D721Med (cell line): Measurements from ENCODE around the gene MAN1A1.

Source experiments
- DNase-seq: peaks from one replicate; pipeline ENCODE4 v3.0.0; 2011; ENCODE audit warnings: low spot score; ENCODE audit not compliant: insufficient read length
- FAIRE-seq: peaks from 2 replicates; lab custom pipeline; 2011; peaks lifted over from hg19 to GRCh38; lab: Jason Lieb, UNC
- CTCF ChIP-seq: IDR thresholded peaks from 2 replicates; pipeline ENCODE4 v1.5.1; 2012; ENCODE audit warnings: mild to moderate bottlenecking, control low read depth; ENCODE audit not compliant: insufficient read depth; ENCODE audit errors: missing control alignments

MAN1A1 gene

GRCh38 chr6:119319694-119320093, 29.9 kb downstream of the MAN1A1 start:
- TF ChIP-seq CTCF, result no peak
- FAIRE-seq (no peak), DNase-seq (no peak)

GRCh38 chr6:119318730-119319129, 30.8 kb downstream of the MAN1A1 start:
- no peak for DNase-seq
- no peak for TF ChIP-seq CTCF
- no peak for FAIRE-seq

- TF ChIP-seq CTCF, result no peak
- FAIRE-seq (no peak), DNase-seq (no peak)
These were observed 31.4 kb downstream of the MAN1A1 start for GRCh38 chr6:119318176-119318575.

GRCh38 chr6:119317007-119317406, 32.6 kb downstream of the MAN1A1 start:
- DNase-seq, result no peak
- FAIRE-seq, result no peak
- TF ChIP-seq CTCF, result no peak

- TF ChIP-seq CTCF, result no peak
- DNase-seq, result no peak
- no peak for FAIRE-seq
These were observed 34.7 kb downstream of the MAN1A1 start for GRCh38 chr6:119314885-119315272.

GRCh38 chr6:119313937-119314884, 35.4 kb downstream of the MAN1A1 start:
- DNase-seq (no peak), FAIRE-seq (no peak)
- no peak for TF ChIP-seq CTCF

GRCh38 chr6:119312875-119313338, 36.7 kb downstream of the MAN1A1 start:
- FAIRE-seq (no peak), DNase-seq (no peak)
- no peak for TF ChIP-seq CTCF
